OCI-LY3 (cell line): ENCODE data around the gene ZNF407.
"Not testable (repeated sequence)": the region's sequence is repeated elsewhere in the genome, so short reads cannot be mapped to it uniquely, and the experiment has no call there.

Experiments
- H2AFZ ChIP-seq: fragments of 200-600, 300-600 bp; shearing (Covaris generic); 2 replicates; pipeline ENCODE4 v1.6.0; 2014; ENCODE audit warnings: antibody characterized with exemption, low read depth, low read length
- H3K27ac ChIP-seq: fragments of 200-600, 300-600 bp; sonication (generic); 2 replicates; pipeline ENCODE4 v1.5.1; 2014; ENCODE audit warnings: mild to moderate bottlenecking, low read length, moderate library complexity, mixed read lengths
- H3K27me3 ChIP-seq: fragments of 200-600, 300-600 bp; sonication (generic); 2 replicates; pipeline ENCODE4 v1.6.1; 2014; ENCODE audit warnings: low read depth, low read length, mixed read lengths
- H3K36me3 ChIP-seq: fragments of 200-600, 300-600 bp; sonication (generic); replicated peaks from 2 replicates; pipeline ENCODE3; 2014; ENCODE audit warnings: low read depth, low read length, mixed read lengths
- H3K4me1 ChIP-seq: fragments of 300-600, 200-600 bp; sonication (generic); 2 replicates; pipeline ENCODE4 v1.6.1; 2014; ENCODE audit warnings: low read length, mixed read lengths
- H3K4me2 ChIP-seq: fragments of 200-600, 300-600 bp; sonication (generic); 2 replicates; pipeline ENCODE4 v1.6.1; 2014; ENCODE audit warnings: low read length, mixed read lengths
- H3K4me3 ChIP-seq: fragments of 300-600, 200-600 bp; sonication (generic); 2 replicates; pipeline ENCODE4 v1.5.1; 2014; ENCODE audit warnings: antibody characterized with exemption, mild to moderate bottlenecking, low read length, moderate library complexity
- H3K79me2 ChIP-seq: fragments of 300-600, 200-600 bp; shearing (Covaris generic); 2 replicates; pipeline ENCODE4 v1.6.1; 2014; ENCODE audit warnings: mild to moderate bottlenecking, low read length, mixed read lengths
- H3K9ac ChIP-seq: fragments of 300-600, 200-600 bp; shearing (Covaris generic); 2 replicates; pipeline ENCODE4 v1.6.0; 2014; ENCODE audit warnings: mild to moderate bottlenecking, low read length, moderate library complexity
- H3K9me3 ChIP-seq: fragments of 200-600, 300-600 bp; shearing (Covaris generic); 2 replicates; pipeline ENCODE4 v1.6.1; 2014; ENCODE audit warnings: low read length, mixed read lengths; ENCODE audit not compliant: insufficient read depth
- H4K20me1 ChIP-seq: fragments of 200-600, 300-600 bp; sonication (generic); 2 replicates; pipeline ENCODE4 v1.6.1; 2016; ENCODE audit warnings: low read length, mixed read lengths; ENCODE audit not compliant: insufficient read depth
- CTCF ChIP-seq: fragments of 200-600, 300-600 bp; sonication (generic); IDR thresholded peaks from 2 replicates; pipeline ENCODE4 v1.5.1; 2014; ENCODE audit warnings: antibody characterized with exemption, low read length, low read depth
- EZH2phosphoT487 ChIP-seq: fragments of 200-600 bp; shearing (Covaris generic); IDR thresholded peaks from 2 replicates; pipeline ENCODE4 v1.6.1; 2018; ENCODE audit warnings: antibody characterized with exemption, mixed run types, low read depth

ZNF407 gene

GRCh38 chr18:74562775-74563174 is 34.9 kb upstream of the ZNF407 start:
- Histone ChIP-seq H2AFZ (no peak overlapping the region), H3K4me3 (no peak overlapping the region), H3K36me3 (no peaks in the 10 kb centered on the region), H3K27ac (no peak overlapping the region), H3K9ac (no peak overlapping the region), H4K20me1 (no peaks in the 10 kb centered on the region), H3K4me2 (no peak overlapping the region), H3K4me1 (peaks cover 1% of the 10 kb centered on the region), H3K79me2 (no peaks in the 10 kb centered on the region), H3K9me3 (no peaks in the 10 kb centered on the region), H3K27me3 (peaks cover 12% of the 10 kb centered on the region)
- no peak for TF ChIP-seq EZH2phosphoT487
- no peak for TF ChIP-seq CTCF

- Histone ChIP-seq H3K4me3 (no peak overlapping the region), H3K4me2 (no peak overlapping the region), H3K9me3 (no peaks in the 10 kb centered on the region), H4K20me1 (no peaks in the 10 kb centered on the region), H3K27me3 (peaks cover 16% of the 10 kb centered on the region; the same call in 1 of the 2 replicates), H3K36me3 (no peaks in the 10 kb centered on the region), H3K9ac (no peak overlapping the region), H3K4me1 (peaks cover 5% of the 10 kb centered on the region), H3K27ac (no peak overlapping the region), H3K79me2 (no peaks in the 10 kb centered on the region), H2AFZ (no peak overlapping the region)
- TF ChIP-seq EZH2phosphoT487 (no peak), CTCF (no peak)
Measured at GRCh38 chr18:74563999-74564398, 33.7 kb upstream of the ZNF407 start.

- H2AFZ ChIP-seq, H3K9me3 ChIP-seq, H3K4me2 ChIP-seq, H3K4me1 ChIP-seq, H3K36me3 ChIP-seq, H3K9ac ChIP-seq, H3K4me3 ChIP-seq, H4K20me1 ChIP-seq, H3K79me2 ChIP-seq, H3K27ac ChIP-seq: not testable (repeated sequence)
- H3K27me3 ChIP-seq = peaks cover 17% of the 10 kb centered on the region; the same call in 1 of the 2 replicates
Measured at GRCh38 chr18:74565164-74565563, 32.5 kb upstream of the ZNF407 start.

GRCh38 chr18:74565993-74566392 is 31.7 kb upstream of the ZNF407 start:
- H3K36me3 ChIP-seq, H3K27ac ChIP-seq, H3K4me1 ChIP-seq, H4K20me1 ChIP-seq, H3K79me2 ChIP-seq, H3K9me3 ChIP-seq, H3K9ac ChIP-seq, H3K4me3 ChIP-seq, H2AFZ ChIP-seq, H3K4me2 ChIP-seq: not testable (repeated sequence)
- H3K27me3 ChIP-seq = peaks cover 24% of the 10 kb centered on the region; the same call in 1 of the 2 replicates

- Histone ChIP-seq H3K27me3 (peaks cover 29% of the 10 kb centered on the region; the same call in 1 of the 2 replicates), H3K9me3 (no peaks in the 10 kb centered on the region), H3K9ac (no peak overlapping the region), H3K4me3 (no peak overlapping the region), H2AFZ (no peak overlapping the region), H4K20me1 (no peaks in the 10 kb centered on the region), H3K36me3 (no peaks in the 10 kb centered on the region), H3K79me2 (no peaks in the 10 kb centered on the region), H3K4me2 (no peak overlapping the region), H3K4me1 (peaks cover 5% of the 10 kb centered on the region), H3K27ac (no peak overlapping the region)
- no peak for TF ChIP-seq EZH2phosphoT487
- peak; percentile 51 for TF ChIP-seq CTCF
Measured at GRCh38 chr18:74567822-74568221, 29.8 kb upstream of the ZNF407 start.
